T-helper 2 cell (primary cell): ENCODE measurements around the gene PDZRN3.

Experiments
- DNase-seq, 5 experiments: peaks; one replicate each; pipeline versions ENCODE4 v3.0.0 to v3.0.0-alpha.2; 2012 to 2022

PDZRN3 gene

DNA sequence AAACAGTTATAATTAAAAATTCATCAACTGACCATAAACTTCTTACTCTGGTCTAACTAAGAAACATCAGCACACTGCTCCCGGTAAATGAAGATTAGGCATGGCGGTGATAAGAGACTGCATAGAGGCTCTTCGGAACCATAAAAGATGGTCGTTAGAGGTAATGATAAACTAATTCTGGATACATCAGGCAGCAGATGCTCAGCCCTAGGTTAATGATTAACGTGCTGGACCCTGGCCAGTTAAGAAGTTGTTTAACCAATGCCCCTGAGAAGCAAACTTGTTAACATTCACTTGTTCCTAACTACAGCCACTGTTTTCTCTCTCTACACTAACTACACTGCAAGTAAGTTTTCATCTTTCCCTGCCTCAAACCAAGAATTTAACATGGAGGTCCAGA lies 111.5 kb downstream of the PDZRN3 start:
- no peak for DNase-seq

DNA sequence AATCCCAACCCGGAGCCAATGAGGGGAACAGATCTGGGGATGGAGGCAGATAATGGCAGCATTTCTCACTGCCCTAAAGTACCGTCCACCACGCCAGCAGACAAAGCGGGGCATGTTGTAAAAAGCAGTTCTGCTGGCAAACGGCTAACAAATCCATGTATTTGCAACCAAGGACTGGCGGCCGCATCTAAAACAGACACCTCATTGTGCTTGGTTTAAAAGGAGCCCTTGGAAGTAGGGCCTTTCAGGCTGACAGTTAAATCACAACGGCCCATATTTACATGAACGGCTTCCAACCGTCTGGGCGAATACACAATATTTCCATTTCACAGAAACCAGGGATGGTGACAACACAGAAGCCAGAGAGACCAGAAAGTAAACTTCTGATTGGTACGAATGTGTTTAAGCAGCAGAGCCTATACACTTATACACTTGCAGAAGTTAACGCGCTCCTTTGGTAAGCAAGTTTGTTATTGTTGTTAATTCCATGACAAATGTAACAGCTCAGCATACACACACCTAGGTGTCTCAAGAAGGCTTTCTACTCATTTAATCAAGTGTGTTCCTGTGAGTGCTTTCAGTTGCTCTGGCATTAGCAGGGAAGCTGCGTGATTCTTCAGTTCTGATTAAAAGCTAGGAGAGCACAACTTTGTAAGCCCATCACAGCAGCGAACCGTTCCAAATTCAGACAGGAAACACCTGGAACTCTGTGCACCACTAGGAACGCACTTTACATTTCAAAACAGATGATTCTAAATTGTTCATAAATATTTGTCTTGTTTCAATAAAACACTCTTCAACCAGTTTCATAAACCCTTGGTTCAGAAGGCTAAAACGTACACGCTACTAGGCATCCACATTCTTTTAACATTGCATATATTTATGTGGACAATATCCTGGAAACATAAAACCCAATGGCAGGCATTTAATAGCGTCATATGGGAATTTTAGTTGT lies 112.9 kb downstream of the PDZRN3 start:
- no peak for DNase-seq

DNA sequence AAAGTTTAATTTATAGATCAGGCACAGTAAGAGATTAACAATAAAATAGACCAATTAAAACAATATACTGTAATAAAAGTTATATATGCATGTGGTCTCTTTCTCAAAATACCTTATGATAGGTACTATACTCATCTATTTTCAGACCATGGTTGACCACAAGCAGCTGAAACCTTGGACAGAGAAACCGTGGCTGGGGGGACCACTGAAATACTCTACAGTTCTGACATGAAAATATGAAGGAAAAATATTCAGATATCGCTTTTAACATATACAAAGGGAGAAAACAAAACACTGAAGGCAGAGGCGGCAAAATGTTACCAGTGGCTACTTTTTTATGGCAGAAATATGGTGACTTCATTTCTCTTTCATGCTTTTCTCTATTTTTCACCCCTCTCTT lies 114.0 kb downstream of the PDZRN3 start:
- DNase-seq, result no peak

DNA sequence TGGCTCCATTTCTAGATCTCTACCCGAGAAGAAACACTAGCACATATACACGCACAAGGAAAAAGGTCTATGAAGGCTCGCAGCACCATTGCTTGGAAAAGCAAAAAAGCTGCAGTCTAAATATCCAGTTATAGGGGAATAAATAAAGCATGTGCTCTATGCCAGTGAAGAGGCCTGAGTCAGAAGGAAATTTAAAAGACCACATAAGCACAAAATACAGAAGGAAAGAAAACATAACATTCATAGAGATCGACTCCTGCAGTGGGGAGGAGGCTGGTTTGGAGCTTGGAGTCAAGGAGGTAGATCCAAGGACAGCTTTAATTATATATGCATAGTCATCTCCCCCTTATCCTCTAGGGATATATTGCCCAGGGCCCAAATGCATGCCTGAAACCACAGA lies 114.4 kb downstream of the PDZRN3 start:
- DNase-seq, result no peak

DNA sequence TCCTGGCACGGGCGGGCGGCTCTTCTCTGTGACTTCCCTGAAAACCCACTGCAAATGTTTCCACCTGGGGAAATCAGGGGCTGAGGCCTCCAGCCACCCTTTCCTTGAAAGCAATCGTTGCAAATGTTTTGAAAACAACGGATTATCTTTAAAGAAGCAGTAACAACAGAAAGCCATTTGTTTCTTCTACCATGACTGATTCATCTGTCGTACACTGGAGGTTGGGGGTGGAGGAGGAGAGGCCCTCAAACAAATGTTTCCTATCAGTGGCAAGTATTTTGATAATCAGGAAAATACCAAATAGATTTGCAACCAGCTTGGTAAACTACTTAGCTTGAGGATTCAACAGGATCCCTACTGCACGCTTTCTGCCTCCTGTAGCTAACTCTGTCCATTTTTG lies 114.9 kb downstream of the PDZRN3 start:
- DNase-seq, result no peak

DNA sequence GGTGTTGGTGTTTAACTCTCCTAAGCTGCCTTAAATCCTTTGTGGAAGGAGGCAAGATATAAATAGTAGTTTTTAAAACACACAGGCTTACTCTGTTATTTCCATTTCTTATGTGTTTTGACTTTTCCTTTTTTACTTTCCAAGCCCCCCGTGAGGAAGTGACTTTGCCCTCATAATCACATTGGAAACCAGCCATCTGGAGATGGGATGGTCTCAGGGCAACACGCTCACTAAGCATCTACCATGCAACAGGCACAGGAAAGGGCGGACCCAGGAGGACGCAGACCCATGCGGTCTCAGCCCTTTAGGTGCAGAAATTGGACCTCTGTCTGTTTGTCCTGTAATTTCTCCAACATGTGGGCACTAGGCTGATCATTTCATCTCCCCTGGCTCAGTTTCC lies 115.7 kb downstream of the PDZRN3 start:
- DNase-seq, result no peak

DNA sequence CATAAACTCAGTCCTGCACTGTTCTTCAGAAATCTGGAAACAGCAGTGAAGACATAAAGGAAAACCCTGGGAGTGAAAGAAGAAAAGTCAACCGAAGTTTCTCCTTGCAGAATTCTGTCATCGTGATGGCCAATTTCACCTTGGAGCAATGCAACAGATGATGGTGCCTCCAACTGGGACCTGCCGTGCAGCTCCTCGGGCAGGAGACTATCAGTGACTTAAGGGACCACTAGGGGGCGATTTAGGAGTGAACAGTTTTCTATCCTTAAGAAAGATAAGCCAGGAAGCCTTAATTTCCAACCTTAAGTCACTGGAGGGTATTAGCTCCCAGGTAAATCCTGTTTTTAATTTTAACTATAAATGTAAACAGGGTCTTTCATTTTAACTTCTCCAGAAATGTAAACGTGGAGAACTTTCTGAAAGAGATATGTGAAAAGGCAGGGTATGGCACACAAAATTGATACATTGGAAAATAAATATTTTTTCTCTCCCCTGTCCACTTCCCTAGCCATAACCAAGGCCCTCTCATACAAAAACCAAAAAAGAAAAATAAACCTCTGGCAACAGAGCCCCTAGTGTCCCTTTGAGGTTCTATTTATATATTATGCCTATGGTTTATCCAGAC lies 116.3 kb downstream of the PDZRN3 start:
- DNase-seq, result peak in 1 of 5 experiments; percentile 24

DNA sequence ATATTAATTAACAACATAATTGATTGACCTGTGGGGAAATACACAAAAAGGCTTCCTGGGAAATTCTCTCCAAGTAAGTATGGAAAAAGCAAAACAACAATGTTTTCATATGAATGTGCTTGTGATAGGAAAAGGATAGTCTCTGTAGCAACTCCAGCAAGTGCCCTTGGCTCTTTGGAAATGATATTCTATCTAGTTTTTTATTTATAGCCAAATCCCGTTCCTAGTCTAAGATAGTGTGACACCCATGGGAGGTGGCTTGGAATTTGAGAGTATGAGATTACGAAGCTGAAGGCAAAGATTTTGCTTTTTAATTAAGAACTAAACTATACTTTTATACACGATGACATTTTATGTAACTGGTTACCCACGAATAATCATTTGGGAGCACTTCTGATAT lies 119.9 kb downstream of the PDZRN3 start:
- no peak for DNase-seq

DNA sequence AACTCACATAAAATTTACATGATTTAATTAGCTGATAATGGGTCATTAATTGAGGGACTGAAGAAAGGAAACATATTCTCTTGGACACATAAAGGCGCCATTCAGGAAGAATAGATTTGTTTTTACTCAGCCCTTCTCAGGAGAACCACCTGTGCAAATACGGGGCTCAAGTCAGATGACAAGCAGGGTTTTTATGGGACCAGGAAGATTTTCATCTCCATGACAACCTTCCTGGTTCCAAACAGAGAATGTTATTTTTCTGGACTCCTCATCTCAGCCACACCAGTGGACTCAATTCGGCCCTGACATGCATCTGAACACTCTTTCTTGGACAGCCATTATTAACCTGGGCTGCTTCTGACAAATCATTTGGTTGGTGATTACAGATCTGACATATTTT lies 120.5 kb downstream of the PDZRN3 start:
- no peak for DNase-seq

DNA sequence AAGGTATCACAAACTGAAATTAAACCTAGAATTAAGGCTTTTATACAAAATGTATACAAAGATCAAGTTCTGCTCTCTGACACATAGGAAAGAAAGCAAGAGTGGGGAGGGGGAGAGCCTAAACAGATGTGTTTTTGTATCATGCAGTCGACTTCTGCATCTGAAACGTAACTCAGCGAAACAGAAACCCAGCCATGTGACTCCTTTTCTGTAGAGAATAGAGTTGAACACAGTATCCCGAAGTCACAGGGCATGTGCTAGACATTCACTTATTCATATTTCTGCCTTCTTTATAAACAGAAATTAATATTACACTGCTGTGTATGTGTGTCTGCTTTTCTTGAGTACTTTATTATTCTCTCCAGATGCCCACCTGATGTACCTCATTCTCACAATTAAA lies 121.0 kb downstream of the PDZRN3 start:
- no peak for DNase-seq

DNA sequence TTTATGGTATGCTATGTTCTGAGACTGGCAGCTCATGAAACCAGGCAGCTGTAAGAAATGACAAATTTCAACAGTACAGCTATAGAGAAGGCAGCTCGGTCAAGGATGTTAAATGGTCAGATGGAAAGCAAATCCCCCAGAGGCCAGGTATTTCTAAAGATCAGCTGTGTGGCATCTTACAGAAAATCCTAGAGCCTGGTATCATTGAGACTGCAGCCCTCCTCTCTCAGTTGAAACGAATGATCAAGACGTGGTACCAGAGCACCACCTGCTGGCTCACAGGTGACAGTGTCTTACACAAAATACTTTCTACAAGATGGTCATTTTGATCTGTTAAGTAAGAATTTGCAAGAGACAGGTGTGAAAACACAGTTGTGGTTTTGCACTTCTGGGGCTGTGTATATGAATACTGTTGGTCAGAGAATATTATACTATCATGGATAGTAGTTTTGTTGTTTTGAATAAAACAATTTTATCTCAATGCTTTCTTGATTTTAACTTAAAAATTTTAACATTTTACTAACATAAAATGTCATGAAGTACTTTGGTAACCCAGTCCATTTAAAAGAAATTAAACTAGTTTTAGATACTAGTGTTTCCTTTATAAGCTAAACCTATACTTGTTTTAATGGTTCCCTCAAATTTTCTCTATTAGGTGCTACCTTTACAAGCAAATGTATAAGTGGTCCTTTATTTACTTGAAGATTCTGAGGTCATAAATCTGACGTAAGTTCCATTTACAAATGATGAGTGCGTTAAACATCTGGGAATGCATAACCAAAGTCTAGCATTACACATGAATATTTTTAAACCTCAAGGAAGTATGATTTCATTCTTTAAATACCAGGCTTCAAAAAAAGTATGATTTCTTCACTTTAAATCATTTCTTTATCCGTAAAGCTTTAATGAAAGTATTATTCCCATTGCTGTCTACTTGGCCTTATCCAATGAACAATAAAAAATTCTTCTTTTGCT lies 121.8 kb downstream of the PDZRN3 start:
- DNase-seq, result peak in 2 of 5 experiments; percentile 17 to 61

DNA sequence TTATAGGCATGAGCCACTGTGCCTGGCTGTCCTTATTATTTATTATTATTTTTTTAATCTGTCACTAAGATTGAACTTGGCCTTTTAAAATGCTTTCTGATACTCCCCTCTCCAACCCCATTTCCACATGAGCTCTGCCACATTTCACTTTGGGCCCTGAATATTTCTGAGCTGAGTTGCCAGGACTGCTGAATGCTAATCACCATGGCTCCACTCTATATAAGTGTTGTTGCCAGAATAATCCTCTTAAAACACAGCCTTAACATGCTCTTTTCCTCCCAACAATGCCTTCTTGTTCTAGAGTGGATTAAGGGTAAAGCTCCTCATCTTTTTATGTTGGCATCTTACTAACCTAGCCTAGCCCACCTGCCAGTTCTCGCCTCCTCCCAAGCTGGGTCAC lies 124.4 kb downstream of the PDZRN3 start:
- DNase-seq, result no peak

DNA sequence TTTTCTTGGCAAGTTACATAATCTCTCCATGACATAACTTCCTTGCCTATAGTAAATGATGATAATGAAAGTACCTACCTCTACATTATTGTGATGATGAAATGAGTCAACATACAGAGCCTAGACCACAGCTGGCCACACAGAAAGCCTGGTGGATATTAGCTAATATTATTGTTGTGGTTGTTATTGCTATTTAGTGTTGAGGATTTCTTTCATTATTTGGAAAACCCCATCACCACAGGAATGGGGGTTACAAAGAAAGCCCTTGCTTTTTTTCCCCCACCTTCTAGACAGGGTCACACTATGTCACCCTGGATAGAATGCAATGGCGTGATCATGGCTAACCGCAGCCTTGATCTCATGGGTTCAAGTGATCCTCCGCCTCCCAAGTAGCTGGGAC lies 125.0 kb downstream of the PDZRN3 start:
- no peak for DNase-seq

DNA sequence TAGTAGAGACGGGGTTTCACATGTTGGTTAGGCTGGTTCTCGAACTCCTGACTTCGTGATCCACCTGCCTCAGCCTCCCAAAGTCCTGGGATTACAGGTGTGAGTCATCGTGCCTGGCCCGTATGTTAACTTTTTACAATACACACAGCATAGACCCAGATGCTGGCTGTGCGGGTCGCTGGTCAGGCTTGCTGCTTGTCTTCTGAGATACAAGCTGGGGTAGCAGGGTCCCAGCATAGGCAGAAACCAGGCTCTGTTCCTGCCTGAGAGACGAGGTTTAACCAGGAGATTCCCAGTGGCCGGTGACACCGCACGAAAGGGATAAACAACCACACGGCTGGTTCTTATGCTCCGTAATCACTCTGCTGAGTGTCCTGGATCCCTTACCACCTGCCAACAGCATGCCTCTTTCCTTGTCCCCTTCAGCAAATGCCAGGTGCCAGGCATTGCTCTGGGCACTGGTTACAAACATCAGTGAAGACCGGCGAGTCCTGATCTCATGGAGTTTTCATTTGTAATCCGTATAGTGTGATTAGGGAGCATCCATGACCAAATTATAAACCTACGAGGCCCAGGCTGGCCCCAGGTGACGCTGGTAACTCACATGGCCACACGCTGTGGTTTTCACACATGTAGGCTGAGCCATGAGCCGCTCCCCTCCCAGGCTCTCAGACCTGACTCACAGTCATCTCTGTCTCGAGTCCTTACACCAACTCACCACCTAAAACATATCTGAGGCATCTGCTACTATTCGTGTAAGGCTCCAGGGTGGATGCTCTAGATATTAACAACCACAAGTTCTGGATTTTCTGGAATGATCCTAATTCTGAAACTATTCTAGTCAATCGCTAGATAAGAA lies 125.7 kb downstream of the PDZRN3 start:
- DNase-seq, result no peak

DNA sequence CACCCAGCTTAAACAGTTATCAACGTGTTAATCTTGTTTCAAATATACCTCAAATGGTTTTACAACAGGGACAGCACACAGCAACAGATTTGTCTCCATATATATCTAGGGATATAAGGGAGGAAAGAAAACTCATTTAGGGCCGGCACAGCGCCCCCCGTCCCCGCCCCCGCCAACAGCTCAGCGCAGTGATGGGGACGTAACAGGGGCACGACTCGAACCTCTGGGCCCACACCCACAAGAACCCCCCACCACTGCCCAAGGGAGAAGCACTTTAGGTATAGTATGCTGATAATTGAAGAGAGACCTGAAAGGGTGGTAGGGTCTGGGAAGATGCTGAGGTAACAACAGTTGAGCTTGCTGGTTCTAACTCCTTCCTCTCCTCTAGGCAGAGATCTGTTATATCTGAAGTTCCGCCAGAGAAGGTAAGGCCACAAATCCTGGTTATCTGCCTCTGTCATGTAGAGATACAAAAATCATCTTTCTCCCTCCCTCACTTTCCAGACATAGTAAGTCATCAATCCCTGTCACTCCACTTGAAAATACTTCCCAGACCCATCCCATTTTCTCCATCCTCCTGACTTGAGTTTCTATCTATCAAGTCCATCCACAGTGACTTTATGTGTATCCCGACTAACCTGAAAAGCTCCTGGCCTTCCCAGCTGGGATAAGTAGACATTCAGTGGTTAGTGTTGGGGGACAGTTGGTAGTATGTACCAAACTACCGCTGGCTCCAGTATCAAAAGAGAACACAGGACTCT lies 126.9 kb downstream of the PDZRN3 start:
- DNase-seq, result no peak

DNA sequence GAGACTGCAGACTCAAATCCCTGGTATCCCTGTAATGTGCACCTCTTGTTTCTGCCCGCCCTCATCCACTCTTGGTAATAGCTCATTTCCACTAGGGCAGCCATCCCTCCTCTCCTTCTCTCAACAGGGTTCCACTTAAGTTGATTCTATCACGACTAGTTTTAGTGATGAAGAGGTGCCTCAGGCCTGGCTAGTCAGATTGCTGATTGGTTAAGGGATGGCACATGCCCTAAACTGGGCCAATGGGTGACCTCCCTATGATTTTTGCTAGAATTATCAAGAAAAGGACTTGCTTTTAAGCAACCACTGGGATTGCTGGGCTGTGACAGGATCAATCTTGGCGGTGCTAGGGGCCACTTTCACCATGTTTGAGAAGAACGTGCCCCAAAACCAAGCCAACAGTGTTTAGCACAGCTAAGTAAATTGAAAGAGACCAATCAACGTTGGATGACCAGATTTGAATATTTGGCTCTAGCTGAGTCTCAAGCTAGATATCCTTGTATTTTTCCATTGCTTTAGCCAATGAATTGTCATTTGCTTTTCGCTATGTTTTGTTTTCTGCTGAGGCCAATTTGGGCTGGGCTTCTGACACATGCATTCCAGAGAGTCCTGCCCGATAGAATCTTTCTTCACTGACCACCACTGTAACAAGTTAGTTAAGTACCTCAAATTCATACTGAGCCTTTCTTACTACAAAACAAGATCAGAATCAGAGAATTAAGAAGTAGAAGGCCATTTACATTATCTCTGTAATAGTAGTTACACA lies 131.0 kb downstream of the PDZRN3 start:
- no peak for DNase-seq

DNA sequence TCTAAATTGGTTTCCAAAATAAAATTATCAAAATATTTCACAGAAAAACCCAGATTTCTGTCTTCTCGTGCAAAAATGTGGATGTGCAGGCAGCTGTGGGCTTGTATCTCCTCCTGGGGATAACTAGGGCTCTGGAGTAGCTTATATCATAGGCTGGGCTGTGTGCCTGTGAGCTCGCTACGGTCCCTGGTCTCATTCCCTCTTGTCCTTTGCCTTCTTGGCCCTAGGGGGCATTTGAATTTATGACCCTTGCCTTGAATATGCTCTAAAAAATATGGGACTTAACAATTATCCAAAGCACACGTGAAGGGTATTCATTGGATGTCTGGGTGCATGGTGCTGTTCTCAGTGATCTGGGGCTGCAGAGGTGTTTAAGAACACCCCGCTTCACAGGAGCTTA lies 132.6 kb downstream of the PDZRN3 start:
- no peak for DNase-seq

DNA sequence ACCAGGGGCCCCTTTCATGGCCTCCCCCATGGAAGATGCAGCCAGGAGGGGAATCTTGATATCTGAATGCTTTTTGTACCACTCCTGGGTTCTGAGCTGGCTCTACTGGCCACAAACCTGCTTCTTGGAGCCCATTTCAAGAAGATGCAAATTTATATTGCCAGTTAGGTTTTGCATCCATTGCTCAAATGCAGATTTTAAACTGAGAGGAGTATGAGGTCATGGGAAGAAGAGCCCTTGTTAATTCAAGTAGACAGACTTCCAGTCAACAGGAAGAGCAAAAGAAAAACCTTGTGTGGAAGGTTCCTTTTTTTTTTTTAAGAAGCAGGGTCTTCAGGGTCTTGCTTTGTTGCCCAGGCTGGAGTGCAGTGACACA lies 133.5 kb downstream of the PDZRN3 start:
- no peak for DNase-seq

DNA sequence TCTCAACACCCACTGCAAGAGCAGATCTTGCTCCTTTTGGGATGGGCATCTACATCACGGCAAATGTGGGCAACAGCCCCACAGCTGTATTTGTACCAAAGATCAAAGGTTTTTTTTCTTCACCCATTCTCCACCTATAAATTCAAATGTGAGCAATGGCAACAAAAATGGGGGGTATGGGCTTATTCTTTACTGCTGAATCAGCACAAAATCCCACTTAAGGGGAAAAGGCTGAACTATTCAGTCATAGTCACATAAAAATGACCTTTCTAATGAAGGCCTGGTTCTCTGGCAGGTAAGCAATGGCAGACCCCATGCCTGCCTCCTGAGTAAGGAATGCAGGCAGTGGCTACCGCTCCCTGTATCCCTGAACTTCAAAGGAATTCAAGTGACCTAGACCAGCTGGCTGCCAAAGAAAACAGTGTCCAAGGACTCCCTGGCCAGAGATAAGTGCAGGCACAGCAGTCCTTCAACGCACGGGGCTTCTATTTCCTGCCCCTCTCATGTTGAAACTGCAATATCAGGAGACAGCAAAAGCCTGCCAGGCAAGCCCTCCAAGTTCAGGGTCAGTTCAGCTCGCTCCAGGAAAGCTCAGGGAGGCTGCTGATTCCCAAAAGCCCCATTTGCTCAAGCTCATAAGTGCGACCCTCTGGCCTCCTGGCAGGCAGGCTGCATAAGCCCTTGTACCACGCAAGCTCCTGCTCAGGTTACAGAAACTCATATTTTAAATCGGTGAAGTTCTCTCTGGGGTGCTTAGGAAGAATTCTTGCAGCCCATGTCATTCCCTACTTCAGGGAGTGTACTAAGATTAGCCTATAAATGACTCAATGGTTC lies 134.1 kb downstream of the PDZRN3 start:
- DNase-seq, result no peak
